Measurements from ENCODE around the gene SLIT3.

SLIT3 gene

GRCh38 chr5:168979135-168979534 is 321.8 kb downstream of the SLIT3 start:
- no peak overlapping the region for H3K4me3 ChIP-seq (ENCODE audit: low read depth in 1 of 2, low read length in 2 of 2)
- TF ChIP-seq, protein P1, sequence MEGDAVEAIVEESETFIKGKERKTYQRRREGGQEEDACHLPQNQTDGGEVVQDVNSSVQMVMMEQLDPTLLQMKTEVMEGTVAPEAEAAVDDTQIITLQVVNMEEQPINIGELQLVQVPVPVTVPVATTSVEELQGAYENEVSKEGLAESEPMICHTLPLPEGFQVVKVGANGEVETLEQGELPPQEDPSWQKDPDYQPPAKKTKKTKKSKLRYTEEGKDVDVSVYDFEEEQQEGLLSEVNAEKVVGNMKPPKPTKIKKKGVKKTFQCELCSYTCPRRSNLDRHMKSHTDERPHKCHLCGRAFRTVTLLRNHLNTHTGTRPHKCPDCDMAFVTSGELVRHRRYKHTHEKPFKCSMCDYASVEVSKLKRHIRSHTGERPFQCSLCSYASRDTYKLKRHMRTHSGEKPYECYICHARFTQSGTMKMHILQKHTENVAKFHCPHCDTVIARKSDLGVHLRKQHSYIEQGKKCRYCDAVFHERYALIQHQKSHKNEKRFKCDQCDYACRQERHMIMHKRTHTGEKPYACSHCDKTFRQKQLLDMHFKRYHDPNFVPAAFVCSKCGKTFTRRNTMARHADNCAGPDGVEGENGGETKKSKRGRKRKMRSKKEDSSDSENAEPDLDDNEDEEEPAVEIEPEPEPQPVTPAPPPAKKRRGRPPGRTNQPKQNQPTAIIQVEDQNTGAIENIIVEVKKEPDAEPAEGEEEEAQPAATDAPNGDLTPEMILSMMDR (IDR thresholded peaks at IDR 0.05; ENCODE audit: borderline replicate concordance, extremely low read depth, low read length, poor library complexity, severe bottlenecking) = no peak
- no peak for TF ChIP-seq EZH2 (IDR thresholded peaks at IDR 0.05; ENCODE audit: borderline replicate concordance, low read depth, low read length, severe bottlenecking)
- no peak overlapping the region for H2AFZ ChIP-seq (ENCODE audit: low read depth, low read length)
- H4K20me1 ChIP-seq (ENCODE audit: insufficient read depth, low read length) = 0 out of 2 replicates have a peak, but pooled peaks cover 2% of the 10 kb centered on the region
- no peak overlapping the region for H3K9ac ChIP-seq (ENCODE audit: low read depth, low read length)
- no peaks in the 10 kb centered on the region for H3K9me3 ChIP-seq (ENCODE audit: insufficient read depth, low read length, severe bottlenecking)
- ATAC-seq (ENCODE audit: insufficient read depth, low read depth) (no peak), DNase-seq (no peak)
- no peaks in the 10 kb centered on the region for H3K79me2 ChIP-seq (ENCODE audit: insufficient read depth, low read length)
- H3K27me3 ChIP-seq (ENCODE audit: insufficient read depth, low read length, poor library complexity) = peaks cover 3% of the 10 kb centered on the region
- no peaks in the 10 kb centered on the region for H3K4me1 ChIP-seq (ENCODE audit: insufficient read depth, low read length)
- no peak overlapping the region for H3K4me2 ChIP-seq (ENCODE audit: insufficient read depth, low read length)
- no peak overlapping the region for H3K27ac ChIP-seq (ENCODE audit: low read length)
- no peaks in the 10 kb centered on the region for H3K36me3 ChIP-seq (ENCODE audit: insufficient read depth, low read length)

DNA sequence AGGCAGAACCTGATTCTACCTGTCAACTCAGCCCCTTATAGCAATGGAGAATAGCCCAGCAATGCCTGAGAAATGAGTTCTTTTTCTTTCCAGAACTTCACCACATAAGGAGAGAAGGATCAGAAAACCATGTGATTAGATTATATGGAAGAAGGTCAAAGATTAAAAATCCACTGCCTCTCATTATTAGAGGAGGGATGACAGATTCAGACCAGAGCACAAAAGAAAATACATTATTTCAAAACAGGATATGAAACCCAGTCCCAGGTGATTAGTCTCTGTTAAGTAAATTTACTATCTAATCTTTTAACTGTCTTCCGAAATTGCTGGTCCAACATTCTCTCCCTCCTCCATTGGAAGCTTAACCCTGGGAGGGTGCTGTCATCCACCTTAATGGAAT is 322.4 kb downstream of the SLIT3 start:
- H3K27me3 ChIP-seq (ENCODE audit: insufficient read depth, low read length, poor library complexity) = peaks cover 3% of the 10 kb centered on the region
- no peak overlapping the region for H3K9ac ChIP-seq (ENCODE audit: low read depth, low read length)
- H4K20me1 ChIP-seq (ENCODE audit: insufficient read depth, low read length) = 0 out of 2 replicates have a peak, but pooled peaks cover 2% of the 10 kb centered on the region
- DNase-seq = no peak
- no peak overlapping the region for H3K4me2 ChIP-seq (ENCODE audit: insufficient read depth, low read length)
- no peak overlapping the region for H3K4me3 ChIP-seq (ENCODE audit: low read depth in 1 of 2, low read length in 2 of 2)
- H3K27ac ChIP-seq (ENCODE audit: low read length) = no peak overlapping the region
- H3K4me1 ChIP-seq (ENCODE audit: insufficient read depth, low read length) = no peaks in the 10 kb centered on the region
- H3K79me2 ChIP-seq (ENCODE audit: insufficient read depth, low read length) = no peaks in the 10 kb centered on the region
- TF ChIP-seq EZH2 (IDR thresholded peaks at IDR 0.05; ENCODE audit: borderline replicate concordance, low read depth, low read length, severe bottlenecking) = no peak
- TF ChIP-seq, protein P1 (IDR thresholded peaks at IDR 0.05; ENCODE audit: borderline replicate concordance, extremely low read depth, low read length, poor library complexity, severe bottlenecking) = no peak
- H3K9me3 ChIP-seq (ENCODE audit: insufficient read depth, low read length, severe bottlenecking) = no peaks in the 10 kb centered on the region
- no peak overlapping the region for H2AFZ ChIP-seq (ENCODE audit: low read depth, low read length)
- ATAC-seq (ENCODE audit: insufficient read depth, low read depth) = no peak
- H3K36me3 ChIP-seq (ENCODE audit: insufficient read depth, low read length) = no peaks in the 10 kb centered on the region

DNA sequence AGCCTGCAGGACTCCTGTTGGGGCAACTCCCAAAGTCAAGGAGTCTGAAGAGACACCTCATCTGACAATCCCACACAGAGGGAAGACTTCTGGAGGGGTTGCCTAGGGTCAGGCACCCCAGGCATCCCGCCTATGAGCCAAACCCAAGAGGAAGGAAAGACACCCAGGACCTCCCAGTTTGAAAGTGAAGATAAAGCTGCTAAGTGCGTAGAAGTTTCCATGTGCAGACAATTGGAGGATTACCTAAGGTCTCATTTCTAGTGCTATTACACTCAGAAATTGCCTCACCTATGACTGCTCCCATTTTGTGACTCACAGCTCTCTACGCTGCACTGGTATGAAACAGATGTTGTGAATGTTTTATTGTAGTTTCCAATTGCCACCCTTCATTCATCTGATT is 322.9 kb downstream of the SLIT3 start:
- H3K4me2 ChIP-seq (ENCODE audit: insufficient read depth, low read length) = no peak overlapping the region
- ATAC-seq (ENCODE audit: insufficient read depth, low read depth) (no peak), DNase-seq (no peak)
- no peak overlapping the region for H2AFZ ChIP-seq (ENCODE audit: low read depth, low read length)
- no peak overlapping the region for H3K27ac ChIP-seq (ENCODE audit: low read length)
- H3K9ac ChIP-seq (ENCODE audit: low read depth, low read length) = no peak overlapping the region
- H3K4me3 ChIP-seq (ENCODE audit: low read depth in 1 of 2, low read length in 2 of 2) = no peak overlapping the region
- TF ChIP-seq EZH2 (IDR thresholded peaks at IDR 0.05; ENCODE audit: borderline replicate concordance, low read depth, low read length, severe bottlenecking) = no peak
- TF ChIP-seq, protein P1 (IDR thresholded peaks at IDR 0.05; ENCODE audit: borderline replicate concordance, extremely low read depth, low read length, poor library complexity, severe bottlenecking) = no peak
- H3K9me3 ChIP-seq (ENCODE audit: insufficient read depth, low read length, severe bottlenecking) = no peaks in the 10 kb centered on the region
- H3K27me3 ChIP-seq (ENCODE audit: insufficient read depth, low read length, poor library complexity) = peaks cover 3% of the 10 kb centered on the region
- H3K36me3 ChIP-seq (ENCODE audit: insufficient read depth, low read length) = no peaks in the 10 kb centered on the region
- H3K79me2 ChIP-seq (ENCODE audit: insufficient read depth, low read length) = no peaks in the 10 kb centered on the region
- no peaks in the 10 kb centered on the region for H3K4me1 ChIP-seq (ENCODE audit: insufficient read depth, low read length)
- 0 out of 2 replicates have a peak, but pooled peaks cover 2% of the 10 kb centered on the region for H4K20me1 ChIP-seq (ENCODE audit: insufficient read depth, low read length)

Data from DND-41 (cell line).